ENCODE measurements around the gene EXOC2. TPM values are rescaled to one million over a fixed set of nuclear protein-coding genes. Genes with fewer than 3 reads are reported as not detected.
A peak's percentile ranks its signal among the peaks of the same experiment; 100 is the strongest.

EXOC2 gene
- total RNA-seq, 3 donors from 2014 or later = 19.7 to 37.3 (median 26.5) TPM

- no peak for DNase-seq (ENCODE audit: low spot score in 2 of 2)
- no peaks in the 10 kb centered on the region for H3K4me1 ChIP-seq
- no peaks in the 10 kb centered on the region for H3K27me3 ChIP-seq
- intact Hi-C loops (cut with DNase I; ENCODE audit: low total_unique reads) = no loop called here
- no peak overlapping the region for H3K4me3 ChIP-seq
- no peak overlapping the region for H3K27ac ChIP-seq
- no peaks in the 10 kb centered on the region for H3K36me3 ChIP-seq
- no peak for TF ChIP-seq POLR2AphosphoS5 (IDR thresholded peaks at IDR 0.05)
- no peak for TF ChIP-seq POLR2A (IDR thresholded peaks at IDR 0.05)
- TF ChIP-seq CTCF (IDR thresholded peaks at IDR 0.05) = no peak
- no peaks in the 10 kb centered on the region for H3K9me3 ChIP-seq
These were observed 16.6 kb upstream of the EXOC2 start for GRCh38 chr6:709471-710056.

- TF ChIP-seq POLR2AphosphoS5 (IDR thresholded peaks at IDR 0.05) (no peak), CTCF (IDR thresholded peaks at IDR 0.05) (no peak), POLR2A (IDR thresholded peaks at IDR 0.05) (no peak)
These were observed 15.3 kb upstream of the EXOC2 start for GRCh38 chr6:708237-708598.

GRCh38 chr6:707576-708236 is 14.8 kb upstream of the EXOC2 start:
- H3K9me3 ChIP-seq = no peaks in the 10 kb centered on the region
- TF ChIP-seq CTCF (IDR thresholded peaks at IDR 0.05) = no peak
- H3K27ac ChIP-seq = peak overlapping the region in 1 of 2 donors; percentile 0
- H3K4me1 ChIP-seq = no peaks in the 10 kb centered on the region
- no peaks in the 10 kb centered on the region for H3K36me3 ChIP-seq
- H3K4me3 ChIP-seq = no peak overlapping the region
- H3K27me3 ChIP-seq = no peaks in the 10 kb centered on the region
- no peak for DNase-seq (ENCODE audit: low spot score in 2 of 2)
- intact Hi-C loops (cut with DNase I; ENCODE audit: low total_unique reads) = no loop called here

More at GRCh38 chr6:708237-708598, 15.3 kb upstream of the EXOC2 start:
- DNase-seq (ENCODE audit: low spot score in 2 of 2) = no peak
- intact Hi-C loops (cut with DNase I; ENCODE audit: low total_unique reads) = no loop called here
- Histone ChIP-seq H3K4me3 (no peak overlapping the region), H3K9me3 (no peaks in the 10 kb centered on the region), H3K4me1 (no peaks in the 10 kb centered on the region), H3K27ac (peak overlapping the region in 1 of 2 donors; percentile 0), H3K36me3 (no peaks in the 10 kb centered on the region), H3K27me3 (no peaks in the 10 kb centered on the region)

GRCh38 chr6:706819-707381 is 14.0 kb upstream of the EXOC2 start:
- intact Hi-C loops (cut with DNase I; ENCODE audit: low total_unique reads) = no loop called here
- no peaks in the 10 kb centered on the region for H3K27me3 ChIP-seq
- DNase-seq (ENCODE audit: low spot score in 2 of 2) = no peak

More at GRCh38 chr6:706819-707381, 14.0 kb upstream of the EXOC2 start:
- TF ChIP-seq CTCF (IDR thresholded peaks at IDR 0.05) (no peak), POLR2A (IDR thresholded peaks at IDR 0.05) (no peak), POLR2AphosphoS5 (IDR thresholded peaks at IDR 0.05) (no peak)
- Histone ChIP-seq H3K36me3 (no peaks in the 10 kb centered on the region), H3K4me1 (no peaks in the 10 kb centered on the region), H3K4me3 (no peak overlapping the region), H3K27ac (no peak overlapping the region), H3K9me3 (no peaks in the 10 kb centered on the region)

All from breast epithelium (tissue), 4 donors.